HEK293T (cell line): ENCODE measurements around the gene C1QB.

Experiments used
- CTCF ChIA-PET: fragments of 350-600 bp; formaldehyde crosslinking; extraction: SDS; loops from one replicate; lab custom pipeline; 2021; ENCODE audit warnings: antibody characterized with exemption, inconsistent platforms; lab: Yijun Ruan, JAX
- POLR2A ChIA-PET: fragments of 350-600 bp; formaldehyde crosslinking; extraction: SDS; loops from one replicate; lab custom pipeline; 2020; ENCODE audit warnings: antibody characterized with exemption, inconsistent platforms; lab: Yijun Ruan, JAX
- DNase-seq: peaks from one replicate; pipeline ENCODE4 v3.0.0; 2012; ENCODE audit warnings: mixed read lengths; ENCODE audit errors: extremely low spot score
- ARNT ChIP-seq: fragments of 450-650 bp; IDR thresholded peaks from 2 replicates; pipeline ENCODE4 v1.6.1; 2017; ENCODE audit warnings: mild to moderate bottlenecking
- BHLHE40 ChIP-seq: fragments of 450-650 bp; IDR thresholded peaks from 2 replicates; pipeline ENCODE4 v1.6.1; 2016; ENCODE audit warnings: mild to moderate bottlenecking, moderate library complexity, borderline replicate concordance
- CTBP1 ChIP-seq: fragments of 450-650 bp; IDR thresholded peaks from 2 replicates; pipeline ENCODE4 v1.6.1; 2016; ENCODE audit warnings: borderline replicate concordance
- ELF4 ChIP-seq: fragments of 450-650 bp; IDR thresholded peaks from 2 replicates; pipeline ENCODE4 v1.6.1; 2017; ENCODE audit warnings: antibody characterized with exemption
- FOXA1 ChIP-seq: fragments of 450-650 bp; IDR thresholded peaks from 2 replicates; pipeline ENCODE4 v1.6.1; 2016; ENCODE audit warnings: mild to moderate bottlenecking
- FOXK2 ChIP-seq: fragments of 450-650 bp; IDR thresholded peaks from 2 replicates; pipeline ENCODE4 v1.6.1; 2016; ENCODE audit warnings: mild to moderate bottlenecking
- FOXM1 ChIP-seq: fragments of 450-650 bp; IDR thresholded peaks from 2 replicates; pipeline ENCODE4 v1.6.1; 2017; ENCODE audit warnings: mild to moderate bottlenecking, borderline replicate concordance
- HDGF ChIP-seq: fragments of 450-650 bp; IDR thresholded peaks from 2 replicates; pipeline ENCODE4 v1.6.1; 2017; ENCODE audit warnings: antibody characterized with exemption, borderline replicate concordance
- L3MBTL2 ChIP-seq: fragments of 450-650 bp; conservative IDR thresholded peaks from 2 replicates; pipeline ENCODE4 v1.6.1; 2016; ENCODE audit warnings: mild to moderate bottlenecking
- LEF1 ChIP-seq: fragments of 450-650 bp; IDR thresholded peaks from 2 replicates; pipeline ENCODE4 v1.6.1; 2017; ENCODE audit warnings: mild to moderate bottlenecking, borderline replicate concordance
- NFRKB ChIP-seq: fragments of 450-650 bp; IDR thresholded peaks from 2 replicates; pipeline ENCODE4 v1.6.1; 2016; ENCODE audit warnings: mild to moderate bottlenecking, moderate library complexity
- PKNOX1 ChIP-seq: fragments of 450-650 bp; IDR thresholded peaks from 2 replicates; pipeline ENCODE4 v1.6.1; 2016
- SP1 ChIP-seq: fragments of 450-650 bp; IDR thresholded peaks from 2 replicates; pipeline ENCODE4 v1.6.1; 2017
- SUZ12 ChIP-seq: fragments of 450-650 bp; IDR thresholded peaks from 2 replicates; pipeline ENCODE4 v1.6.1; 2016; ENCODE audit warnings: mild to moderate bottlenecking
- TARDBP ChIP-seq: fragments of 450-650 bp; IDR thresholded peaks from 2 replicates; pipeline ENCODE4 v1.6.1; 2016
- ZNF384 ChIP-seq: fragments of 450-650 bp; IDR thresholded peaks from 2 replicates; pipeline ENCODE4 v1.6.1; 2016

The C1QB gene

DNA sequence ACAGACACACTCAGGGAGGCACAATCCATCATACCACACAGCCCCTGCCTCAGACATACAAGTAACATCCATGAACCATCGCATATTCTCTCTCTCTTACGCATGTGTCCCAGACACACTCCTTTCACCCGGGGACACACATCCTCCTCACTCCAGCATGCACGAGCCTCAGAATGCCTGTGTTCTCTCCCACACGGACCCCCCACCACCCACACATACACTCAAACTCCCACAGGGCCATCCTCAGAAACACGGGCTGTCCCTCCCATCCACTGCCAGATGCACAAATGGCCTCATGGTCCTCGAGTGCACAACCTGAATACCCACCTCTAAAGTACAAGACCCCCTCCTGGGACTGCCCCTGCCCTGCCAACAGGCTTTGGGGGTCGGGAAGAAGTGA lies 11.8 kb upstream of the C1QB start:
- no peak for DNase-seq
- TF ChIP-seq FOXM1 (no peak), CTBP1 (no peak), BHLHE40 (no peak), NFRKB (no peak), PKNOX1 (no peak), L3MBTL2 (no peak), FOXK2 (no peak), SP1 (no peak), SUZ12 (no peak), LEF1 (no peak), ELF4 (no peak)
- CTCF ChIA-PET = interaction anchor here (1.2 to 1.9 kb wide), 3 partner anchors 113 to 225 kb away, joined by 5 to 14 read pairs (median 5); no protein-coding TSS in a partner anchor
- POLR2A ChIA-PET = no interaction called here

- peak; percentile 87 for DNase-seq
- ChIA-PET POLR2A (no interaction called here), CTCF (interaction anchor here (0.9 to 1.9 kb wide), 4 partner anchors 35 to 226 kb away, joined by 3 to 14 read pairs (median 5); no protein-coding TSS in a partner anchor)
- TF ChIP-seq FOXA1 (no peak), NFRKB (no peak), L3MBTL2 (no peak)
These were observed 11.0 kb upstream of the C1QB start for GRCh38 chr1:22641906-22642636.

DNA sequence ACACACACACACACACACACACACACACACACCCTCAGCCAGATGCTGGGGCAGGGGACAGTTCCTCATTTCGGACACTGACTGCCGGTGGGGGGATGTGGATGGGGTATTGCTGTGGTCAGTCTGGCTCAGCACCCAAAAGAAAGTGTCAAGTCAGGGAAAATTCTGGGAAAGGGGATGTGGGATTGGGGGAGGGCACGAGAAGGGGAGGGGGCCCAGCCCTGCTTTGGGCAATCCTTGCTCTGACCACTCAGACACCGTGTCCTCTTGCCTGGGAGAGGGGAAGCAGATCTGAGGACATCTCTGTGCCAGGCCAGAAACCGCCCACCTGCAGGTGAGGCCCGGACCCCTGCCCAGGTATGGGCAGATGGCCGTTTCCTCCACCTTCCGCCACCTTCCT lies 9.7 kb upstream of the C1QB start, which contains the start of gene C1QC:
C1QC (plus strand) TSS at position 253 of the 400 bp plus-strand sequence. CDS start 391 bp downstream, outside the sequence.
- POLR2A ChIA-PET = no interaction called here
- DNase-seq = no peak
- no peak for TF ChIP-seq SP1
- TF ChIP-seq HDGF = no peak
- no peak for TF ChIP-seq PKNOX1
- no peak for TF ChIP-seq TARDBP
- no peak for TF ChIP-seq FOXK2
- TF ChIP-seq ZNF384 = no peak
- no peak for TF ChIP-seq CTBP1
- TF ChIP-seq SUZ12 = no peak
- no peak for TF ChIP-seq FOXM1
- no peak for TF ChIP-seq L3MBTL2
- TF ChIP-seq ELF4 = no peak
- CTCF ChIA-PET = no interaction called here

DNA sequence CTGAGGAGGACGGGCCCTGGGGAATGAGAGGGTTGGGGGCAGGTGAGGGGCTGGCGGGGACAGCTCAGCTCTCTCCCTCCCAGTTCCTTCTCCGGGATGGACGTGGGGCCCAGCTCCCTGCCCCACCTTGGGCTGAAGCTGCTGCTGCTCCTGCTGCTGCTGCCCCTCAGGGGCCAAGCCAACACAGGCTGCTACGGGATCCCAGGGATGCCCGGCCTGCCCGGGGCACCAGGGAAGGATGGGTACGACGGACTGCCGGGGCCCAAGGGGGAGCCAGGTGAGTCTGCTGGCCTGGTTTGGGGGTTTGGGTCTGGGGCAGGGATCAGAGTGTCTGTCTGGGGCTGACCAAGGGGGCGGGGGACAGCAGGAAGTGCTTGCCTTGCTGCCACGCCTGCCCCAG lies 9.1 kb upstream of the C1QB start:
- ChIA-PET POLR2A (no interaction called here), CTCF (no interaction called here)
- TF ChIP-seq ARNT (no peak), CTBP1 (no peak), BHLHE40 (no peak), ELF4 (no peak)
- DNase-seq = no peak

GRCh38 chr1:22645931-22646330 lies 7.1 kb upstream of the C1QB start:
- ChIA-PET CTCF (no interaction called here), POLR2A (no interaction called here)
- DNase-seq = no peak
- no peak for TF ChIP-seq ZNF384
- TF ChIP-seq SUZ12 = no peak
- TF ChIP-seq HDGF = no peak
- TF ChIP-seq L3MBTL2 = no peak
- TF ChIP-seq TARDBP = no peak
- no peak for TF ChIP-seq LEF1

GRCh38 chr1:22646384-22646783 lies 6.7 kb upstream of the C1QB start:
- CTCF ChIA-PET = no interaction called here
- no peak for TF ChIP-seq SP1
- no peak for TF ChIP-seq LEF1
- no peak for TF ChIP-seq FOXA1
- no peak for TF ChIP-seq BHLHE40
- no peak for TF ChIP-seq ZNF384
- TF ChIP-seq L3MBTL2 = no peak
- no peak for TF ChIP-seq FOXM1
- TF ChIP-seq HDGF = no peak
- TF ChIP-seq FOXK2 = no peak
- TF ChIP-seq CTBP1 = no peak
- no peak for TF ChIP-seq PKNOX1
- TF ChIP-seq SUZ12 = no peak
- no peak for TF ChIP-seq NFRKB
- no peak for TF ChIP-seq ELF4
- TF ChIP-seq TARDBP = no peak
- no peak for TF ChIP-seq ARNT
- no peak for DNase-seq
- POLR2A ChIA-PET = no interaction called here

DNA sequence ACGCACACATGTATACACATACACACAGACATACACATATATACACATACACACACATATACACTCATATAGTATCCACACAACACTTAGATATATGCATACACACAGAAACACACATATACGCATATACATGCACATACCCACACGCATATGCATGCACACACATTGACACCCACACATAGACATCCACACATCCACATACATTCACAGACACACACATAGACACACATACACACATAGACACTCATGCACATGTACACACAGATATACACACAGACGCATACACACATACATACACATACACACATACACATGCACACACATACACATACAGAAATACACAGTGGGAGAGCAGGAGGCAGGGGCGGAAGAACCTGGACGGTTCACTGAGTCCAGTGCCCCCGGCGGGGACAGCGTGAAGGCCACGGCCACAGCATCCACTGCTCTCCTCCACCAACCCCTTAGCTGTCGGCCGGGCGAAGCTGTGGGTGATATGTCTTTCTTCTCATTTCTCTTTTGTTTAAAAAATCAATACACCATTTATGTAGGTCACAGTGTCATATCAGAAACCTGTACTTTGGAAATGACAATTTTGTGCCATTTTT lies 2.8 kb upstream of the C1QB start:
- CTCF ChIA-PET = no interaction called here
- no peak for DNase-seq
- TF ChIP-seq LEF1 (no peak), CTBP1 (0 out of 2 replicates have a peak, but pooled peaks have one; percentile 4)
- POLR2A ChIA-PET = no interaction called here
